AG09319 (cell line): ENCODE measurements around the gene SUPT4H1.

Experiments
- DNase-seq: peaks from one replicate; pipeline ENCODE4 v3.0.0-alpha.2; 2010; ENCODE audit warnings: low read depth; ENCODE audit errors: extremely low read depth
- CTCF ChIP-seq: IDR thresholded peaks from 2 replicates; pipeline ENCODE4 v1.5.1; 2011; ENCODE audit warnings: low read depth, mild to moderate bottlenecking, inconsistent platforms, low read length, moderate library complexity

The SUPT4H1 gene

GRCh38 chr17:58369214-58370031 is 17.4 kb upstream of the SUPT4H1 start:
- no peak for DNase-seq
- TF ChIP-seq CTCF, result no peak

GRCh38 chr17:58368860-58369213 is 16.8 kb upstream of the SUPT4H1 start:
- no peak for DNase-seq
- TF ChIP-seq CTCF, result no peak

- TF ChIP-seq CTCF, result no peak
- no peak for DNase-seq
Observed at GRCh38 chr17:58367461-58367860, 15.5 kb upstream of the SUPT4H1 start.

GRCh38 chr17:58365980-58366595 is 14.1 kb upstream of the SUPT4H1 start:
- no peak for DNase-seq
- no peak for TF ChIP-seq CTCF

DNA sequence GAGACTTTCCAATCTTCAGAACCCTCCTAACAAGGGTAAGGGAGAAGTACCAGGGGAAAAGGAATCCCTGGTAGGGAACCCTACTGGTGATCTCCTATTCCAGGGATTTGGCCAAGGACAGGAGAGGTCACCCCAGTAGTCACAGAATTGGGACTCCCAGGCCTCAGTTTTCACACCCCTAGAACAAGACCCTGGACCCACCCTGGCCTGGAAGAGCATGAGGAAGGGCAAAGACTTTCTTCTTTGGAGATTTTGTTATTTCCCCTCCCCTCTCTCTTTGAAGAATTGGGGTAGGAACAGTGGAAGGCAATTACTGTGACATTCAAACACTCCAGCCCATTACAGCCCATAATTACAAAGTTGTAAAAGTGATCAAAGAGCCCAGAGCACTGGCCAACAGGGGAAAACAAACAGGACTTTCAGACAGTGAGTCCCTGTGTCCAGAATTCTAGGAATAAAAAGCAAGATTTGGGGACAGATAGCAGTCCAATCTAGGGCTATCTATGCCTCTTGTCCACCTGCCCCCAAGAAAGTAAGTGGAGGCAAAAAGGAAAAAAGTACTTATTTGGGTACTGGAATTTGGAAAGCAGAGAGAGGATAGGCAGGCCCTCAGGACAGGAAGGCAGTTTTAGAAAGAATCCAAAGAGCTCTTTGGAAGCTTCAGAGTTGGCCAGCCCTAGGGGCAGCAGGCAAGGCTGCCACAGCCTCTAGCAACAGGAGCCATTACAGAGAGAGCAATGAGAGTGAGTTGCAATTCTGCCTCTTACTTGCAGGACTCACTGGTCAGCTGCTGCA is 13.4 kb upstream of the SUPT4H1 start:
- DNase-seq, result no peak
- TF ChIP-seq CTCF, result no peak

DNA sequence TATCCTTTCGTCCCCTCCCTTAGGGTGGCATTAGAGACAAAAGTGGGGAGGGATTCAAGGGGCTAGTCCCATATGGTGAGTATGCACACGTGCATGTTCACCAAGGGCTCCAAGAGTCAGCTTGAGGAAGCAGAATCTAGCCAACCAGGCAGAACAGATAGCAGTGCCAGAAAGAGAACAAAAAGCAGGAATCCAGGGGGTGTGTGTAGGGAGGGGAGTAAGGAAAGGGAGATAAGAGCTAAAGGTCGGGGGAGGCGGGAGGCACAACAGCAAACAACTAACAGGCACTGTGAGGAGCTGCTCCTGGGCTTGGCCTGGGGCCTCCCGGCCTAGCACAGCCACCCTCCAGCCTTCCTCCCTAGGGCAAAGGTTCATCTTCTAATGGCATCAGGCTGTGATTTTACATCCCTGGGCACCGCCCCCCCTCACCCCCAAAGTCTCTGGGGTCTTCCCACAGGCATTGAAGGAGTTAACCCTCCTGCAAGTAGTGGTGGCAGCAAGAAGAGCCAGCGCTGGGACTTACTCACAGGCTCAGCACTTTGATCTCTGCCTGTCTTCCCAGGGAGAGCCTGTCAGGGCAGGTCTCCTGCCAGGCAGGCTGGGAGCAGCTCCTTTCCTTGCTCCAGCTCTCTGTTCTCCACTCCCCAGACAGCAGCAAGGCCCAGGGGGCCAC is 12.4 kb upstream of the SUPT4H1 start:
- no peak for DNase-seq
- TF ChIP-seq CTCF, result no peak
